MM.1S (cell line): ENCODE measurements around the gene ZNHIT3.
A peak's percentile ranks its signal among the peaks of the same experiment; 100 is the strongest.
"Not testable (repeated sequence)": the region's sequence is repeated elsewhere in the genome, so short reads cannot be mapped to it uniquely, and the experiment has no call there.

ENCODE experiments used
- DNase-seq: peaks from one replicate; pipeline ENCODE4 v3.0.0-alpha.2; 2015
- H2AFZ ChIP-seq: fragments of 300-600 bp; sonication (generic); 2 replicates; pipeline ENCODE4 v1.6.0; 2016; ENCODE audit warnings: antibody characterized with exemption, low read length
- H3F3A ChIP-seq: fragments of 300-600 bp; sonication (generic); 2 replicates; pipeline ENCODE4 v1.6.1; 2016; ENCODE audit warnings: mild to moderate bottlenecking, antibody characterized with exemption, low read length, moderate library complexity, mixed read lengths; ENCODE audit not compliant: insufficient read depth
- H3K27ac ChIP-seq: fragments of 300-600 bp; sonication (generic); 2 replicates; pipeline ENCODE4 v1.5.1; 2016; ENCODE audit warnings: mild to moderate bottlenecking, low read length
- H3K27me3 ChIP-seq: fragments of 300-600 bp; sonication (generic); replicated peaks from 2 replicates; pipeline ENCODE4 v1.6.0; 2016; ENCODE audit warnings: low read length; ENCODE audit not compliant: insufficient read depth
- H3K36me3 ChIP-seq: fragments of 300-600 bp; sonication (generic); replicated peaks from 2 replicates; pipeline ENCODE4 v1.6.1; 2016; ENCODE audit warnings: mild to moderate bottlenecking, low read length, mixed read lengths; ENCODE audit not compliant: insufficient read depth
- H3K4me1 ChIP-seq: fragments of 300-600 bp; sonication (generic); 2 replicates; pipeline ENCODE4 v1.6.1; 2016; ENCODE audit warnings: low read length, mixed read lengths
- H3K4me2 ChIP-seq: fragments of 300-600 bp; sonication (generic); 2 replicates; pipeline ENCODE4 v1.6.0; 2016; ENCODE audit warnings: low read depth, low read length
- H3K4me3 ChIP-seq: fragments of 300-600 bp; sonication (generic); 2 replicates; pipeline ENCODE4 v1.5.1; 2016; ENCODE audit warnings: low read length, mixed read lengths
- H3K79me2 ChIP-seq: fragments of 300-600 bp; sonication (generic); 2 replicates; pipeline ENCODE4 v1.6.1; 2016; ENCODE audit warnings: mixed run types, low read length, mixed read lengths
- H3K9ac ChIP-seq: fragments of 300-600 bp; sonication (generic); 2 replicates; pipeline ENCODE4 v1.6.1; 2016; ENCODE audit warnings: low read length, mixed read lengths
- H3K9me2 ChIP-seq: fragments of 300-600 bp; sonication (generic); replicated peaks from 2 replicates; pipeline ENCODE4 v1.6.1; 2016; ENCODE audit warnings: mild to moderate bottlenecking, low read length, mixed read lengths; ENCODE audit not compliant: insufficient read depth
- H3K9me3 ChIP-seq: fragments of 300-600 bp; sonication (generic); replicated peaks from 2 replicates; pipeline ENCODE4 v1.6.1; 2016; ENCODE audit warnings: mild to moderate bottlenecking, low read length, mixed read lengths; ENCODE audit not compliant: insufficient read depth
- H4K20me1 ChIP-seq: fragments of 300-600 bp; sonication (generic); 2 replicates; pipeline ENCODE4 v1.6.1; 2016; ENCODE audit warnings: mild to moderate bottlenecking, low read length, moderate library complexity, mixed read lengths; ENCODE audit not compliant: insufficient read depth
- EZH2 ChIP-seq: fragments of 300-600 bp; sonication (generic); optimal IDR thresholded peaks from 2 replicates; pipeline ENCODE3; 2017; ENCODE audit warnings: low read depth, mild to moderate bottlenecking, antibody characterized with exemption, low read length, mixed read lengths
- EZH2phosphoT487 ChIP-seq: fragments of 300-600 bp; sonication (generic); IDR thresholded peaks from 2 replicates; pipeline ENCODE4 v1.6.1; 2018; ENCODE audit warnings: antibody characterized with exemption, low read length
- TF ChIP-seq, protein P1 (sequence below): fragments of 300-600 bp; sonication (generic); IDR thresholded peaks from 2 replicates; pipeline ENCODE4 v1.5.1; 2016; ENCODE audit warnings: antibody characterized with exemption, low read length, mixed read lengths

Gene ZNHIT3

DNA sequence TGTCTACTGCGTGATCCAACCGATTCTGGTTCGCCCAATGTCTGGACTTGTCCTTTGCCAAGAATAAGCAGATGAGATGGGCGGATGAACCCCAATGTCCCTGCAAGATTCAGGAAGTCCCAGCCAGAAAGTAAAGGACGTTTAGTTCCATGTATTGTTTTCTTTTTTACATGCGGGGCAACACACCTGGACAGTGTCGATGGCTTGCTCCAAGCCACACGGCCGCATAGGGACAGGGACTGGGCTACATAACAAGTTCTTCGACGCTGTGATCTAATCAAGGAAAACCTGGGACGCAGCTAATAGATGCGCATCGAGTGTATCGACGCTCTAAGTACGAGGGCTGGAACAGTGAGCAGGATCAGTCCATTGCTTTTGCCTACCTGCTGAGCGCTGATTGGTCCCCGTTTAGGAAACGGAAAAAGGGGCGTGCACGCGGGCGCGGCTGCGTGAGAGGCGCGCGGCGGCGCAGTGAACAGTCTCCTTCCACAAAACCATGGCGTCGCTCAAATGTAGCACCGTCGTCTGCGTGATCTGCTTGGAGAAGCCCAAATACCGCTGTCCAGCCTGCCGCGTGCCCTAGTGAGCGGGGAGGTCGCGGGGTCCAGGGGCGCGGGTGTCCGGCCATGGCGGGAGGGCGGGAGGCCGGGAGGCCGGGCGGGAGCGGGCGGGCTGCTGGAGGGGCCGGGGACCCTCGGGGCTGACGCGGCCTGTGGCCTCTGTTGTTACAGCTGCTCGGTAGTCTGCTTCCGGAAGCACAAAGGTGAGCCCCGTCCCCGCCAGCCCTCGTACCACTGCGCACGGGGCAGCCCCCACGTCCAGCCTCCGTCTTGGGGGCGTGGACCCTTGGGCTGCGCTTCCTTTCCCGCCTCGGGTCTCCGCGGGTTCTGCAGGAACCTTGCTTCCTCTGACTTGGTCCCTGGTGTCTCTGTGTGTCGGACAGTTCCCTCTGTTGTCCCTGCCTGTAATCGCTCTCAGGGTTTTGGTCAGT lies at the start of gene ZNHIT3:
Gene ZNHIT3 (plus strand): TSS at position 478 of the 991 bp plus-strand sequence. CDS start 19 bp downstream, at position 497.
- peak within 1 kb of the TSS; percentile 95 for H2AFZ ChIP-seq
- no peaks in the 10 kb centered on the region for H3K9me2 ChIP-seq
- H3F3A ChIP-seq: no peaks in the 10 kb centered on the region
- DNase-seq: peak; percentile 96
- no peaks in the 10 kb centered on the region for H3K36me3 ChIP-seq
- H4K20me1 ChIP-seq: no peaks in the 10 kb centered on the region; the same call in 1 of the 2 replicates
- H3K79me2 ChIP-seq: peaks cover 48% of the 10 kb centered on the region
- H3K4me1 ChIP-seq: peaks cover 4% of the 10 kb centered on the region; the same call in 1 of the 2 replicates
- peak within 1 kb of the TSS; percentile 96 for H3K4me2 ChIP-seq
- H3K4me3 ChIP-seq: peak within 1 kb of the TSS; percentile 93
- H3K27me3 ChIP-seq: peaks cover 10% of the 10 kb centered on the region
- H3K27ac ChIP-seq: peak within 1 kb of the TSS; percentile 21; the same call in 1 of the 2 replicates
- TF ChIP-seq EZH2 (no peak), EZH2phosphoT487 (no peak)
- TF ChIP-seq, protein P1, sequence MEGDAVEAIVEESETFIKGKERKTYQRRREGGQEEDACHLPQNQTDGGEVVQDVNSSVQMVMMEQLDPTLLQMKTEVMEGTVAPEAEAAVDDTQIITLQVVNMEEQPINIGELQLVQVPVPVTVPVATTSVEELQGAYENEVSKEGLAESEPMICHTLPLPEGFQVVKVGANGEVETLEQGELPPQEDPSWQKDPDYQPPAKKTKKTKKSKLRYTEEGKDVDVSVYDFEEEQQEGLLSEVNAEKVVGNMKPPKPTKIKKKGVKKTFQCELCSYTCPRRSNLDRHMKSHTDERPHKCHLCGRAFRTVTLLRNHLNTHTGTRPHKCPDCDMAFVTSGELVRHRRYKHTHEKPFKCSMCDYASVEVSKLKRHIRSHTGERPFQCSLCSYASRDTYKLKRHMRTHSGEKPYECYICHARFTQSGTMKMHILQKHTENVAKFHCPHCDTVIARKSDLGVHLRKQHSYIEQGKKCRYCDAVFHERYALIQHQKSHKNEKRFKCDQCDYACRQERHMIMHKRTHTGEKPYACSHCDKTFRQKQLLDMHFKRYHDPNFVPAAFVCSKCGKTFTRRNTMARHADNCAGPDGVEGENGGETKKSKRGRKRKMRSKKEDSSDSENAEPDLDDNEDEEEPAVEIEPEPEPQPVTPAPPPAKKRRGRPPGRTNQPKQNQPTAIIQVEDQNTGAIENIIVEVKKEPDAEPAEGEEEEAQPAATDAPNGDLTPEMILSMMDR: no peak
- H3K9ac ChIP-seq: peak within 1 kb of the TSS; percentile 70
- H3K9me3 ChIP-seq: no peaks in the 10 kb centered on the region

DNA sequence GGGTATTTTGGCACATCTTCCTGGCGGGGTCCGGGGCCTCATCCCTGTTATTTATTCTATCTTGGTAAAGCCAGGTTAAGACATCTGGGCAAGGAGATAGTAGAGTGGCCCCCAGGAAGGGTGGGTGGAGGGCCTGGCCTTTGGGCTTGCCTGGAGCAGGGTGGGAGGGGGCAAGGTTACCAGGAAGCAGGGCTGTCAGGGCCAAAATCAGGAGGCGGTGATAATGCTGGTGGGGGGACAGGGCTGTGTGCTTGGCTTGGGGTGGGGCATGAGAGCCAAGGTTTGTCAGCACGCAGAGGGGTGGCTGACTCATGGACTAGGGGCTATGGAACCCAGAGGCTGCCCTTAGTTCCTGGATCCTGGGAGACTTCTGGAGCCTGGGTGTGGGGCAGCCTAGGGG lies 44.7 kb upstream of the ZNHIT3 start:
- not testable (repeated sequence) for H3K4me2 ChIP-seq, H3K4me1 ChIP-seq, DNase-seq, H3K27ac ChIP-seq, H3K79me2 ChIP-seq, H3K9me2 ChIP-seq, H3K9ac ChIP-seq, H4K20me1 ChIP-seq, H3K9me3 ChIP-seq, H3F3A ChIP-seq, H3K4me3 ChIP-seq, H3K36me3 ChIP-seq, H3K27me3 ChIP-seq, H2AFZ ChIP-seq

DNA sequence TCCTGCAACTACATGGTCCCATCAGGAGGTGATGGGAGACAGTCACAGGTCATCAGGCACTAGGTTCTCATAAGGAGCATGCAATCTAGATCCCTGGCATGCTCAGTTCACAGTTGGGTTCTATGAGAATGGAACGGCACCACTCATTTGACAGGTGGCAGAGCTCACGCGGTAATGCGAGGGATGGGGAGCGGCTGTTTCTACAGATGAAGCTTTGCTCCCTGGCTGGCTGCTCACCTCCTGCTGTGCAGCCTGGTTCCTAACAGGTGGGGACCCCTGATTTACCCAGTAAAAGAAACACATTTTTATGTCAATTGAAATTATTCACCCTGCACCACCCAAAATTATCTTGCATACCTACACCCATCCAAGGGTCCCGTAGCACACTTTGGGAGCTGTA lies 42.7 kb upstream of the ZNHIT3 start:
- Histone ChIP-seq H3K9ac (no peak overlapping the region), H4K20me1 (no peaks in the 10 kb centered on the region), H3K4me1 (no peaks in the 10 kb centered on the region), H3K79me2 (no peaks in the 10 kb centered on the region), H3K9me2 (no peaks in the 10 kb centered on the region), H3K9me3 (no peaks in the 10 kb centered on the region), H3K27ac (no peak overlapping the region), H3K36me3 (no peaks in the 10 kb centered on the region), H3K4me3 (no peak overlapping the region), H3K27me3 (no peaks in the 10 kb centered on the region), H2AFZ (no peak overlapping the region), H3K4me2 (no peak overlapping the region), H3F3A (no peaks in the 10 kb centered on the region)
- TF ChIP-seq EZH2phosphoT487: no peak
- TF ChIP-seq EZH2: no peak
- TF ChIP-seq, protein P1: no peak
- DNase-seq: no peak

DNA sequence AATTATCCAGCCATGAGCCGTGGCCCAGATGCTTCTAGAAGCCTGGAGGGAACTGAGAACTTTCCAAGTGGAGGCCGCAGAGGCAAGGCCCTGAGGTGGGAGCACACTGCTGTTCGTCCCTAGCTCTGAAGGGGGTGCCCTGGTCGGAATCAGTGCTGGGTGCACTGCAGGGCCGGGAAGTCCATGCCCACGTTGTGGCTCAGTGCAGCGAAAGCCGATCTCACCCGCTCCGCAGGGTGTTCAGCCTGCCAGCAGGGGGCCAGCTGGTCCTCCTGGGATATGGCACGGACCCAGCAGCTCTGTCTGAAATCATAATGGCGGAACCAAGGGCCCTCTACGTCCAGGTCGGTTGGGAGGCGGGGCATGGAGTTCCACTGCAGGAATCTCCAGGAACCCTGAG lies 36.5 kb upstream of the ZNHIT3 start:
- not testable (repeated sequence) for H3K9ac ChIP-seq, H3K4me2 ChIP-seq, H3K4me1 ChIP-seq, H3K36me3 ChIP-seq, H3K27ac ChIP-seq, H3F3A ChIP-seq, H2AFZ ChIP-seq, H3K9me2 ChIP-seq, H3K9me3 ChIP-seq, H3K79me2 ChIP-seq, H3K27me3 ChIP-seq, H3K4me3 ChIP-seq, DNase-seq, H4K20me1 ChIP-seq

DNA sequence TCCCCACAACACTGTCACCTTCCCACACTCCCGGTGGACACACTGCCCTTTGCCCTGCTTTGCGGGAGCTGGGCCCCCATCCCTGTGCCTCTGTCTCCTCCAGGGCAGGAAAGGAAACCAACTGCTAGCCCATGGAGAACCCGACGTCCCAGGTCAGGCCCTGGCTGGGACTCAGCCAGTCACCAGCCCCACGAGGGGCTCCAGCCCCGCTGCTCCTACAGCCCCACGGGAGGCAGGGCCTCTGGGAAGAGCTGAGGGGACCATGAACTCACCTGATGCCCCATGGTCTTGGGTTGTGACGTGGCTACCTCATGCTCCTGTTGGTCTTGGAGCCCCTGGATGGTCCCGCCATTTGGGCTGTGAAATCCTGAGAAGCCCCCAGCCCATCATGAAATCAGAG lies 33.6 kb upstream of the ZNHIT3 start:
- not testable (repeated sequence) for H3K27ac ChIP-seq, DNase-seq, H3K36me3 ChIP-seq, H3F3A ChIP-seq, H3K4me1 ChIP-seq, H3K9me2 ChIP-seq, H3K9ac ChIP-seq, H3K27me3 ChIP-seq, H4K20me1 ChIP-seq, H3K79me2 ChIP-seq, H2AFZ ChIP-seq, H3K9me3 ChIP-seq, H3K4me2 ChIP-seq, H3K4me3 ChIP-seq

DNA sequence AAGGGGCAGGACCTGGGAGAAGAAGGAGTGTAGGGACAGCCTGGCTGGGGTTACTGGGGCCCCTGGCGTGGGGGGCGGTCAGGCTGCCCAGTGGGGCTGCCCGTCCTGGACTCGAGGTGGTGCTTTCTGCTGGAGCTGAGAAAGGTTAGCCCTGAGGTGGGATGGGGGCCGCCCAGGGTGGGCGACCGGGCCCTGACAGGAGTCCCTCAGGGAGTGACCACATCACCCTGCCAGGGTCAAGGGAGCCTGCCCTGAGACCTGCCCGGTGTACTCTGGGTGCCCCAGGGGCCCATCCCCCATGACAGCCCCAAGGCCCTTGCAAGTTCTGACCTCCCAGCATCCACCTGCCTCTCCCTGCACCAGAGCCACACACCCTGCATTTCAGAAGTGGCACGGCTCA lies 28.8 kb upstream of the ZNHIT3 start:
- H3F3A ChIP-seq, H3K9me2 ChIP-seq, DNase-seq, H3K9ac ChIP-seq, H3K4me3 ChIP-seq, H4K20me1 ChIP-seq, H3K36me3 ChIP-seq, H3K9me3 ChIP-seq, H2AFZ ChIP-seq, H3K4me1 ChIP-seq, H3K4me2 ChIP-seq, H3K79me2 ChIP-seq, H3K27ac ChIP-seq: not testable (repeated sequence)
- H3K27me3 ChIP-seq: peaks cover 34% of the 10 kb centered on the region
